Activated T-helper 1 cell treated with anti-CD3 and anti-CD28 coated beads, Interleukin-12 subunit alpha, Interleukin-12 subunit beta, Interleukin-2, Interleukin-4 antibody, amounts not matched to agents 30 ng/mL and 10 ng/mL and 1 ng/mL, durations not matched to agents 14 hours and 24 hours and 36 hours (primary cell): ENCODE results near the gene TUBB6. TPM values are rescaled to one million over a fixed set of nuclear protein-coding genes. Genes with fewer than 3 reads are reported as not detected.

ENCODE experiments used
- DNase-seq: peaks from one replicate; pipeline ENCODE4 v3.0.0; 2021; ENCODE audit warnings: low spot score
- H3K27ac Mint-ChIP-seq: one replicate; pipeline ENCODE4 v1.8.0; 2021; ENCODE audit warnings: mild to moderate bottlenecking, mixed read lengths
- H3K27me3 Mint-ChIP-seq: one replicate; pipeline ENCODE4 v1.8.0; 2022; ENCODE audit warnings: mild to moderate bottlenecking, moderate library complexity, mixed read lengths; ENCODE audit not compliant: insufficient read depth
- H3K36me3 Mint-ChIP-seq: one replicate; pipeline ENCODE4 v1.8.0; 2021; ENCODE audit warnings: low read depth, mixed read lengths
- H3K4me1 Mint-ChIP-seq: one replicate; pipeline ENCODE4 v1.8.0; 2021; ENCODE audit warnings: low read depth, mixed read lengths
- H3K4me3 Mint-ChIP-seq: one replicate; pipeline ENCODE4 v1.8.0; 2021; ENCODE audit warnings: mild to moderate bottlenecking, moderate library complexity, mixed read lengths
- H3K9me3 Mint-ChIP-seq: one replicate; pipeline ENCODE4 v1.8.0; 2021; ENCODE audit warnings: mixed read lengths
- intact Hi-C: fragments of 100-400 bp; cut with micrococcal nuclease; formaldehyde crosslinking; loops from one replicate; pipeline ENCODE4 v1.15.1; 2024
- total RNA-seq: library from RNA; stranded (reverse); gene quantifications from 2 replicates; pipeline ENCODE4 v1.2.3, GENCODE V29; 2022

The TUBB6 gene
- total RNA-seq, 1 donor from 2014 or later, result 32.1 TPM

DNA sequence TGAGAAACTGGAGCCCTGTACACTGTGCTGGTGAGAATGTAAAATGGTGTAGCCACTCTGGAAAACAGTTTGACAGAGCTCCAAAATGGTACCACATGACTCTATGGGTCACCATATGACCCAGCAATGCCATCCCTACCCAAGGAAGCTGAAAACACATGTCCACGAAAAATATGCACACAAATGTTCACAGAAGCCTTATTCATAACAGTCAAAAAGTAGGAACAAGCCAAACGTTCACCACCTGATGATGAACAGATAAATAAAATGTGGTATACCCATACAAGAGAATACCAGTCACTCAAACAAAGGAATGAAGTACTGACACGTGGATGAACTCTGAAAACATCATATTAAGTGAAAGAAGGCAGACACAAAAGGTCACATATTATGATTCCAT lies 64.4 kb downstream of the TUBB6 start:
- peaks cover 36% of the 10 kb centered on the region for H3K4me1 Mint-ChIP-seq
- H3K36me3 Mint-ChIP-seq, result peaks cover 26% of the 10 kb centered on the region
- no peak overlapping the region for H3K4me3 Mint-ChIP-seq
- no peaks in the 10 kb centered on the region for H3K9me3 Mint-ChIP-seq
- intact Hi-C loops, result no loop called here
- no peak overlapping the region for H3K27ac Mint-ChIP-seq
- no peaks in the 10 kb centered on the region for H3K27me3 Mint-ChIP-seq
- DNase-seq, result no peak

DNA sequence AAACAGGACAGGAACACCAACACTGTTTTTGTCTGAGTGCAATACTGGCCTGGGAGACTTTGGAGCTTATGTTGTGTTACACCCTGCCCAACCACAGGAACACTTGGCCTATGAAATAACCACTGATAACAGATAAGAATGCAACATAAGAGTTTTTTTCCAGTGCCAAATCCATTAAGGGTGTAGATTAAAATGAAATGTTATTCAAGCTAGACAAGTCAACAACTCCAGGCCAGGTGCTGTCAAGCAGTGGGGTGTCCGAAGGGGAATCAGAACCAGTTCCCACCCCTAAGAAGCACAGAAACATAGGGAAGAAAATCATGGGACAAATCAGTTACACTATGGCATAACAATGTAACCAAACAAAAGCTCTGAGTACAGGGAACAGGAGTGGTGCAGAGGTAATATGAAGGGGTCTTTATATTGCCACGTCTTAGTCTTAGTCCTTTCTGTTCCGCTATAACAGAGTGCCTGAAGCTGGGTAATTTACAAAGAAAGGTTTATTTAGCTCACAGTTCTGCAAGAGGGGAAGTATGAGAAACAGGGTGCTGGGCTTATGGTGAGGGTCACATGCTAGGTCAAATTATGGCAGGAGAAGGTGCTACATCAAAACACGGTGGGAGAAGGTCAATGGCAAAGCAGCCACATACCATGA lies 65.2 kb downstream of the TUBB6 start:
- no peaks in the 10 kb centered on the region for H3K27me3 Mint-ChIP-seq
- no peaks in the 10 kb centered on the region for H3K9me3 Mint-ChIP-seq
- no peak overlapping the region for H3K27ac Mint-ChIP-seq
- peaks cover 43% of the 10 kb centered on the region for H3K4me1 Mint-ChIP-seq
- intact Hi-C loops, result no loop called here
- DNase-seq, result no peak
- H3K4me3 Mint-ChIP-seq, result no peak overlapping the region
- peaks cover 23% of the 10 kb centered on the region for H3K36me3 Mint-ChIP-seq

DNA sequence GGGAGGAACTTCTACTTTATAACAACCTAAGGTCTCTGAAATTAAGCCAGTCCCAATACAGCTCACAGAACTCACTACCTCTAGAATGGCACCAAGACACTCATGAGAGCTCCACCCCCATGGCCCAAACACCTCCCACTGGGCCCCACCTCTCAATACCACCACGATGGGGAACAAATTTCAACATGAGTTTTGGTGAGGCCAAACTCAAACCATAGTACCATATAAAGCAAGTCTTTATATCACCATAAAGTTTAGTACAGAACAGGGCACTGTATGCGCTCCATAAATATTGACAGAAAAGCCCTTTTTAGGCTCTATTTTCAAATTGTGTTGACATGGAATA lies 65.7 kb downstream of the TUBB6 start:
- H3K27ac Mint-ChIP-seq, result no peak overlapping the region
- no peak overlapping the region for H3K4me3 Mint-ChIP-seq
- H3K4me1 Mint-ChIP-seq, result peaks cover 43% of the 10 kb centered on the region
- H3K27me3 Mint-ChIP-seq, result peaks cover 3% of the 10 kb centered on the region
- H3K36me3 Mint-ChIP-seq, result peaks cover 20% of the 10 kb centered on the region
- no peak for DNase-seq
- H3K9me3 Mint-ChIP-seq, result no peaks in the 10 kb centered on the region
- intact Hi-C loops, result no loop called here

DNA sequence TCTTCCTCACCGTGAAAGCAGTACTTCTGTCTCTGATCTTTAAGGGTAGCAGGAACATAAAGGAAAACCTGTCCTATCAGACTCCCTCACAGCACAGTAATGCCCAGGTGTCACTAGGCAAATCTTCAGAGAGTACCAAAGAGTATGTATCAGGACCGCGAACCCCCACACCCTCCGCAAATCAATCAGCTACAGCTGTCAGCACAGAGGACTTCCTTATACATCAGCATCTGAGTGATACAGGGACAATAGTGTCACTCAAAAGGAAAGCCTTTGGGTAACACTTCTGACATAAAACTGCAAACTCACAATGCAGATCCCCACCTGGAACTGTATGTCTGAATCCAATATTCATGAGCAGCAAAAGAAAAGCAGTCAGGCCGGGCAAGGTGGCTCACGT lies 66.4 kb downstream of the TUBB6 start:
- no peaks in the 10 kb centered on the region for H3K9me3 Mint-ChIP-seq
- peak overlapping the region; percentile 92 for H3K4me3 Mint-ChIP-seq
- intact Hi-C loops, result no loop called here
- DNase-seq, result no peak
- peaks cover 17% of the 10 kb centered on the region for H3K36me3 Mint-ChIP-seq
- peaks cover 43% of the 10 kb centered on the region for H3K4me1 Mint-ChIP-seq
- no peak overlapping the region for H3K27ac Mint-ChIP-seq
- peaks cover 7% of the 10 kb centered on the region for H3K27me3 Mint-ChIP-seq

Other genes starting within 250 kb of the TUBB6 start
- not detected in 2 replicates for gene ANKRD62, start 214.4 kb upstream of the TUBB6 start, total RNA-seq
- not detected in 2 replicates for gene CIDEA, start 53.9 kb upstream of the TUBB6 start, total RNA-seq
- gene AFG3L2, start 69.0 kb downstream of the TUBB6 start, total RNA-seq, result 66.8 and 70.6 TPM in 2 replicates
- gene PRELID3A, start 99.7 kb downstream of the TUBB6 start, total RNA-seq, result 5.5 and 5.7 TPM in 2 replicates